Activated CD8-positive, alpha-beta memory T cell treated with anti-CD3 and anti-CD28 coated beads for 24 hours (primary cell): Measurements from ENCODE around the gene TBC1D22B.

Experiments
- DNase-seq: peaks from one replicate; pipeline ENCODE4 v3.0.0-alpha.2; 2020

Gene TBC1D22B

GRCh38 chr6:37257634-37258404, at the start of gene TBC1D22B, which contains the start of gene TMEM217:
TSS of gene TBC1D22B (plus strand) at chr6:37257772. CDS start at chr6:37257918, 146 bp downstream.
TSS of gene TMEM217 (minus strand) at chr6:37258144. CDS start at chr6:37219030, 39,114 bp downstream.
- DNase-seq, result peak; percentile 96

GRCh38 chr6:37207903-37208456, 49.6 kb upstream of the TBC1D22B start:
- DNase-seq, result peak; percentile 98

GRCh38 chr6:37208793-37209192, 48.8 kb upstream of the TBC1D22B start:
- DNase-seq, result no peak

GRCh38 chr6:37209461-37210205, 47.9 kb upstream of the TBC1D22B start:
- peak; percentile 75 for DNase-seq

GRCh38 chr6:37210313-37210968, 47.1 kb upstream of the TBC1D22B start:
- peak; percentile 89 for DNase-seq

- no peak for DNase-seq
Measured at GRCh38 chr6:37212268-37212667, 45.3 kb upstream of the TBC1D22B start.

- DNase-seq, result no peak
Measured at GRCh38 chr6:37218061-37218460, 39.5 kb upstream of the TBC1D22B start.

- DNase-seq, result no peak
Measured at GRCh38 chr6:37218511-37218910, 39.1 kb upstream of the TBC1D22B start.

GRCh38 chr6:37221585-37222124, 35.9 kb upstream of the TBC1D22B start:
- no peak for DNase-seq

GRCh38 chr6:37222125-37222967, 35.2 kb upstream of the TBC1D22B start:
- peak; percentile 84 for DNase-seq

GRCh38 chr6:37222992-37223391, 34.6 kb upstream of the TBC1D22B start:
- no peak for DNase-seq

GRCh38 chr6:37225350-37226169, 32.0 kb upstream of the TBC1D22B start:
- peak; percentile 45 for DNase-seq

GRCh38 chr6:37230104-37230503, 27.5 kb upstream of the TBC1D22B start:
- DNase-seq, result no peak

GRCh38 chr6:37232430-37233017, 25.0 kb upstream of the TBC1D22B start:
- DNase-seq, result no peak

GRCh38 chr6:37233541-37233940, 24.0 kb upstream of the TBC1D22B start:
- no peak for DNase-seq

GRCh38 chr6:37236921-37237320, 20.7 kb upstream of the TBC1D22B start:
- no peak for DNase-seq

GRCh38 chr6:37237789-37238188, 19.8 kb upstream of the TBC1D22B start:
- no peak for DNase-seq

GRCh38 chr6:37238381-37238780, 19.2 kb upstream of the TBC1D22B start:
- no peak for DNase-seq

GRCh38 chr6:37239526-37239925, 18.0 kb upstream of the TBC1D22B start:
- no peak for DNase-seq

GRCh38 chr6:37239950-37240713, 17.4 kb upstream of the TBC1D22B start:
- DNase-seq, result peak; percentile 88
